HG03571 (cell line): ENCODE data around the gene TRRAP.

Source experiments
- ATAC-seq: cut with Tn5 transposase; IDR thresholded peaks from one replicate; pipeline ENCODE4 v1.9.1; 2021; ENCODE audit not compliant: unreplicated experiment

Gene TRRAP

DNA sequence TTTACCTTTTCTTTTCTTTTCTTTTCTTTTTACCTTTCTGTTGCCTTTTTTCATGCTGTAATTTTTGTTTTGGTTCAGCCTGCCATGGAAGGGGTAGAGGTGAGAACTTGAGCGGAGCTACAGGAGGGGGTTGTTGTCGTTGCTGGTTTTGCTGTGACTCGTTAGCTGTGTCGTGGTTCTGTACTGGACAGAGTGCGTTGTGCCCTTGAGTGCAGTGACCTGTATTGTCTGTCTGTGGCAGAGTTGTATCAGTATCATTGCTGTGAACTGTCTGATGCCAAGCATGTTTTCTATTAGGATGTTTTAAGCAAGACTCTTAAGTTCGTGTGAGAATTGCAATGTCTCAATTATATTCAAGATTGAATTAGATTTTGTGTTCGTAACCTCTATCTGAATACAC is 67.5 kb downstream of the TRRAP start:
- ATAC-seq: no peak

DNA sequence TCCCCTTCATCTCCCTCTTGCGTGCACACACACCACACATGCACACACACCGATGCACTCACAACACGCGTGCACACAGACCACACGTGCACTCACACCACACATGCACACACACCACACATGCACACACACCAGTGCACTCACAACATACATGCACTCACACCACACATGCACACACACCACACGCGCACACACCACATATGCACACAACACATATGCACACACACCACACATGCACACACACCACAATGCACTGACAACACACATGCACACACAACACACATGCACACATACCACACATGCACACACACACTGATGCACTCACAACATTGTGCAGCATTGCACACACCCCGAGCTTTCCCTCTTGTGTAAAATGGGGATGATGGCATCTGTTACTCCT is 68.1 kb downstream of the TRRAP start:
- no peak for ATAC-seq

DNA sequence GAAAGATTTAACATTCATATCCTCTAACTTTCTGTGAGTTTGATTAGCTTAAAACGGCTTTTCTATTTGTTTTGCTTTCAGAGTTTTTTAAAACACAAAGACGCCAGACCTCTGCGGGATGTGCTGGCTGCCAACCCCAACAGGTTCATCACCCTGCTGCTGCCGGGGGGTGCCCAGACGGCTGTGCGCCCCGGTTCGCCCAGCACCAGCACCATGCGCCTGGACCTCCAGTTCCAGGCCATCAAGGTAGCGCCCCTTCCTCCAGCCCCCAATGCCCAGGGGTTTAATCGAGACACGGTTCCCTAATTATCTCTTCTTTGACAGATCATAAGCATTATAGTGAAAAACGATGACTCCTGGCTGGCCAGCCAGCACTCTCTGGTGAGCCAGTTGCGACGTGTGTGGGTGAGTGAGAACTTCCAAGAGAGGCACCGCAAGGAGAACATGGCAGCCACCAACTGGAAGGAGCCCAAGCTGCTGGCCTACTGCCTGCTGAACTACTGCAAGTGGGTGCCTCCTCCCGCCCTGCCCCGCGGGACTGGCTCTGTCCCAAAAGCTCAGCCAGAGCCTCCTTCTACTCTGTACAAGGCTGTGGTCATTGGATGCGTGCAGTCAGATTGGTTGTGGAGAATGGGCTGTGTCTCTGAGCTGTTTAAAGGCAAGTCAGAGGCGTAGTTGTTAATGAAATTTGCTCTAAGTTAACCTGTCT is 71.2 kb downstream of the TRRAP start:
- no peak for ATAC-seq

DNA sequence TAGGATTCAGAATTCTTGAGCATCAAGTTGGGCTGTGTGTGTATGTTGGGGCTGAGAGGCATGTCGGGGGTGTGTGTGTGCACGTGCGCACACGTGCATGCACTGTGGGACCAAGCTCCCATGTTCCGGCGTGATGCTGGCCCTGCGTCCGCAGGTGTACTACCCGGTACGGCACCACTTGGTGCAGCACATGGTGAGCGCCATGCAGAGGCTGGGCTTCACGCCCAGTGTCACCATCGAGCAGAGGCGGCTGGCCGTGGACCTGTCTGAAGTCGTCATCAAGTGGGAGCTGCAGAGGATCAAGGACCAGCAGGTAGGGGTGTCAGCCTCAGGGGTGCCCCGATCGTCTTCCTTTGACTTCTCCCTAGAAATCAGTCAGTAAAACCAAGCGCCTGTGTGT is 77.7 kb downstream of the TRRAP start:
- no peak for ATAC-seq

DNA sequence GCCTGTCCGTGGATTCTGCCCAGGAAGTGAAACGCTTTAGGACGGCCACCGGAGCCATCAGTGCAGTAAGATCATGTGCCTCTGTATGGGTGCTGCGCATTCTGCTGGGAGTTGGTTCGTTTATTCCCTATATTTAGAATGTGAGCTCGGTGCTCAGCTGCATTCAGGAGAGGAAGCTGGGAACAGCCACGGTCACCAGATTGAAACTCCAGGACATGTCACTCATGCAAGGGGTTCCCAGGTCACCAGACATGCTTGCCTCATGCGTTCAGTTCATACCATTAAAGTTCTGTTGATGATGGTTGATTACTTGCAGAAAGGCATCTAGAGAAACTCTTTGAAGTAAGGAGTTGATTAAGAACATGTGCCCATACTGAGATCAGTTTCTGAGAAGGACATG is 78.1 kb downstream of the TRRAP start:
- ATAC-seq: no peak

DNA sequence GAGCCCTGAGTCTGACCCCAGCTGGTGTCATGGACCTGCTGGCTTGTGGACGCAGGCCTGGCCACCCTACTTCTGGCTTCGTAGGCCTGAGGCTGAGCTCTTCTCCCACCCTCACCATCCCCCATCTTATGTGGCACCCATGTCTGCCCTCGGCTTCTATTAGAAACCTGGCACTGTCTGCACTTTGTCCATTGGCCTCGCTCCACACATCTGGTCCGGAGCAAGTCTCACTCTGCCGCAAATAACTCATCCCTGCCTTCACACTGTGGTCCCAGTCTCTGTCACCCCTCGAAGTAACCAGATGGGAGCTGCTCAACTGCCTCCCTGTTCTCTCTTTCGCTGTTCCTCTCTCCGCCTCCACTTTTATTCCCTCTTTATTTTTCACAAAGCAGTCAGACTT is 78.6 kb downstream of the TRRAP start:
- no peak for ATAC-seq

DNA sequence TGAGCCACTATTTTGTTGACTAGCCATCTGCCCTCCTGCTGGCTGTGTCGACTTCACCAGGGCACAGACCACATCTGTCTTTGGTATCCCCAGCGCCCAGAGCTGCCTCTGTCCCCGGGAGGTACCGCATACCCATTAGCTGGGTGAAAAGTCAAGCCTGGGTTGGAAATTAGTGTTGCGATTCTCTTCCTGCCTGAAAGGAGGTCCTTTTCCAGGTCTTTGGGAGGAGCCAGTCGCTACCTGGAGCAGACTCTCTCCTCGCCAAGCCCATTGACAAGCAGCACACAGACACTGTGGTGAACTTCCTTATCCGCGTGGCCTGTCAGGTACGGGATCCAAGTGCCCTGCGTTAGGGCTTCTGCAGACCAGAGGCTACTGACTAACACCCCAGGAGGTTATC is 79.4 kb downstream of the TRRAP start:
- ATAC-seq: no peak

DNA sequence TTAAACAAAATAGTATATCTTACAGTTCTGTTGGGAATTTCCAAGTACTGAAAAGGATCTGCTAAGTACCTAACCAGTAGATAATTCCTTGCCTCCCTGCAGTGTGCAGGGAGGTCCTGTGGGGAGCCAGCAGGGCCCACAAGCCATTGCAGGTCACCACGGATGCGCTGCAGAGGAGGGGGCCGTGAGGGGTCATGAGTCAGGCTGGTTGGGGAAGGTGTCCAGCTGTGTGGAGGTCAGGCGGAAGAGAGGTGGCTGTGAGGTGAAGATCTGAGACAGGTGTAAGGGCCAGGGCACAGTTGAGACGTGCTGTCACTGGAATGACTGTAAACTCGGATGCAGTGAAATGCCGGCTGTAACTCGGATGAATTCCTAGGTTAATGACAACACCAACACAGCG is 80.6 kb downstream of the TRRAP start:
- ATAC-seq: no peak

DNA sequence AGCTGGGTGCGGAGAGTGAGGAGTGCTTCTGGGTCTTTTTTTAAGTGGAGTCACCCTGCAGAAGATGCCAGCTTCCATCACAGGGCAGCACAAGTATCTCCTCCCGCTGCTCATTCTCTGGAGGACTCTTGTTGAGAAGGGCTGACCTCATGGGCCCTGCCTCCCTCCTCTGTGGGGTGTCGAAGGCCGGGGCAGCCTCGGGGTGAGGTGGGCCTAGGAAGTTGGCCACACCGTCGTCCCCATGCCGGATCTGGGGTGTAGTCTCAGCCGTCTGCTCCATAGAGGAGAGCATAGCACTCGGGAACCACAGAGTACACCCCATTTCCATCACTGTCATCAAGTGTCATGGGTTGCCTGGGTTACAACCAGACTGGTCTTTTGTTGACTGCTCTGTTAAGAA is 85.0 kb downstream of the TRRAP start:
- no peak for ATAC-seq

DNA sequence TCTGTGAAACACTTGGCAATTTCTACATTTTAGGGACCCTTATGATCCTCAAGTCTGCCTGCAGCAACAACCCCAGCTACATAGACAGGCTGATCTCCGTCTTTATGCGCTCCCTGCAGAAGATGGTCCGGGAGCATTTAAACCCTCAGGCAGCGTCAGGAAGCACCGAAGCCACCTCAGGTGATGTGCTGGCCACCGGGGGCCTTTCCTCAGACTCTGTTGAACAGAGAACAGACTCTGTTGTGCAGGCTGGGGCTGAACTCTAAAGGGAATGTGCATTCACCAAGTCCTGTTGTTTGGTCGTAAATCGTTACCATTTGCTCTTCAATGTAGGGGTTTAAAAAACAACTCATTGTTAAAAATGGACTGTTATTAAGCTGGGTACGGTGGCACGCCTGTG is 86.3 kb downstream of the TRRAP start:
- ATAC-seq: no peak

DNA sequence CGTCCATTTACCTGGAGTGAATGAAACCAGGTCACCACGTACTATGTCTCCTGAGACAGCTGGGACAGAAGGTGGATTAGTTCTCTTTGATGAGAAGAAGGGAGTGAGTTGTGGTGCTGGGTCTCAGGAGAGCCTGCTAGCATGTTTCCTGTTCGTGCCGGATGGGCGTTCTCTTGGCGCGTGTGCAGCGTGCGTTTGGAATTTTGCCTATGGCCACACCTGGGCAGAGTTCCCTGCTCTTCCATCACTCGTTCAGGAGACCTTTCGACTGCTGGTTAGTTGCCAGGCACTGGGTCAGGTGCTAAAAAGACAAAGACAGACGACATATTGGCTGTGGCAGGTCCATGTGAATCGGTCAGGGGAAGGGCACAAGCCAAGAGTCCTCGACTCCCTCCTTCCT is 90.3 kb downstream of the TRRAP start:
- ATAC-seq: no peak

DNA sequence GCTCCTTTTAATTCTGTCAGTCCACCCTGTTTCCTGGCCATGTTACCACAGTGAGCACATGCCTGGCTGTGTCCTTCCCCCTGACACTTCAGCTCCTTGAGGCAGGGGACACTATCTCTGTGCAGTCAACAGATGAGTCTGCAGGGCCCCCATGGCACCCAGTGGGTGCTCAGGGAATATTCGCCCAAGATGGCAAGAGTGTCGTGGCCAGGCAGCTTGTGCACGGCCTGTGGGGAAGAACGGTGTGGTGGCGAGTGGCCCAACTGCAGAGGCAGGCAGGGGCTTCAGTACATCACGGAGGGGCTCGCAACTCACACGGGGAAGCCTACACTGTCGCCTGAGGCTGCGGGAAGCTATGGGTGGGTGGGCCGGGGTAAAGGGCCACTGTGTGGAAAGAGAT is 91.1 kb downstream of the TRRAP start:
- no peak for ATAC-seq

DNA sequence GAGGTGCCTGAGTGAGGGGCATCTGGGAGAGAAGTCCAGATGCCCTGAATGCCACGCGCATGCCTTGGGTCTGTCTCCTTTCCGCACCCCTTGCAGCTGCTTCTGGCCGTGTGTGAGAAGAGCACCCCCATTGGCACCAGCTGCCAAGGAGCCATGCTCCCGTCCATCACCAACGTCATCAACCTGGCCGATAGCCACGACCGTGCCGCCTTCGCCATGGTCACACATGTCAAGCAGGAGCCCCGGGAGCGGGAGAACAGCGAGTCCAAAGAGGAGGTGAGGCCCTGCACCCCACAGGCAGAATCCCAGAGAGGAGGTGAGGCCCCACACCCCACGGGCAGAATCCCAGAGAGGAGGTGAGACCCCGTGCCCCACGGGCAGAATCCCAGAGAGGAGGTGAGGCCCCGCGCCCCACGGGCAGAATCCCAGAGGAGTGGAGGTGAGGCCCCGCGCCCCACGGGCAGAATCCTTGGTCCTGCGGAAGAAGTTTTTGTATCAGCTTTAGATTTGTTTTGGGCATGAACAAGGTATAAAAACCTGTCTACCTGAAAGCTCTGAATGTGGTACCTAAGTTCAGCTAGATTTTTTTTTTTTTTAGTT is 91.8 kb downstream of the TRRAP start:
- ATAC-seq: no peak

DNA sequence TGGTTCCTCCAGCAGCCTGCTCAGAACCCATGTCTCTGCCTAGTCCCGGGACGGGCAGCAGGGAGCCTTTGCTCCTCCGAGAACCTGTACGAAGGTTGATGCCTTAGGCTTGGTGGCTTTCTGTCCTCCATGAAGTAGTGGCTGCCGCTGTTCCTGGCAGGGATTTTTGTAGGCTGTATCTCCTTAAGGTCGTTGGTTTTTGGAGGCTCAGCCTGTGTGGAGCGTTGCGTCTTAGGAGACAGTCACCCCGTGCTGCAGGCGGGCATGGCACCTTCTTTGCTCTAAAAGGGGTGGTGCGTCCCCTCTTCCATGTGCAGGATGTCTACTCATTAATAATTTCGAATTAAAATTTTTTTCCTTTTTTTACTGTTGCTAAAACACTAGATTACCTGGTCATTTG is 92.5 kb downstream of the TRRAP start:
- no peak for ATAC-seq

DNA sequence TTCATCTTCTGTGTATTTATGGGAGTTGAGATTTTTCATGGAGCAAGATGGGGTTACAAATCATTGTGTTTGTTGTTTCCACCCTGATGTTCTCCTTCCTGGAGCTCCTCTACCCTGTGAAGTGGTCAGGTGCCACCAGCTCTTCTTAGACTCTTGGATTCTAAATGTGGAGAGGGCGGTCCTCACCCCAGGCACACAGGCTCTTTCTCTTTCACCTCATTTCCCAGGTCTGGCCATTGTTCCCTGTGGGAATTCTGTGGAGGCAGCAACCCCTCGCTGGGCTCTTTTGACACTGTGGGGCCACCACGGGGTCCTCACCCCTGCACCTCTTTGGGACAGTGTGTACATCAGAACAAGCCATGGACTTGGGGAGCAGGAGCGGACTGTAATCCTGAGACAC is 95.9 kb downstream of the TRRAP start:
- ATAC-seq: no peak

DNA sequence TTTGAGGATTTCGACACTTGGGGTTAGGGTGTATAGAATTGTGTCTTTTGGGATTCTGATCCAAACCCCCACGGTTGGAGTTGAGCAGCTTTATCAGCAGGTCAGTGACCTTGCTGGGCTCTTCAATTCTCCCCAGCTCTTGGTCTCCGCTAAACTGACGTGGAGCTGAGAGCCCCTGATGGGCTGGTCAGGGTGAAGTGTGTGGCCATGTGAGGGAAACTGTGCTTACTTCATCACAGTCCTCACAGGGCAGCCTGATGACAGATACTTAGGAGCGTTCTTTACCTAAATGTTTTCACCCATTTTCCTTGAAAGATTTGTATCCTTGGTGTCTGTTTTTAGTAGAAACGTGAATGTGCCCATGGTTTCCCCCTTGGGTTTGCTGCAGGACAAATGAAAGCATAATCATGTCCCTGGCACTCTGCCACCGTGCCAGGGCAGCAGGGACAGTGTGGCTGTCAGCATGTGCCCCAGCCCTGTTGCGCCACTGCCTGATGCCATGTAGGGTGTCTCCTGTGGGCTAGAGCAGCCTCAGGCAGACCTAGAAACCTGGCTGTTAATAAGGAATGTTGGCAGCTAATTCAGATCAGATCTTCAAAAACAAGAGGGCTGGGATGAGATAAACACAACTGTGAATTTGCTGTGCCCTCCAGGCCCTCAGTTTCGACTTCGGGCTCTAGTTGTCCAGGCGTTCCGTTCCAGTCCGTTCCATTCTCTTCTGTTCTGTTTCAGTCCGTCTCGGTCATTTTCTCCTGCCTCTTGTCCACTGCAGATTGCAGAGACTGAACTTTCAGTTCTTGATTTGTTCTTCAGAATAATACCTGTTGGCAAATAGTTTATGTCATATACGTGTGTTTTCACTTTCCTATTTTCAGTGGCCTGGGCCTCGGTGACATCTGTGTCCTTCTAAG is 96.8 kb downstream of the TRRAP start:
- no peak for ATAC-seq

DNA sequence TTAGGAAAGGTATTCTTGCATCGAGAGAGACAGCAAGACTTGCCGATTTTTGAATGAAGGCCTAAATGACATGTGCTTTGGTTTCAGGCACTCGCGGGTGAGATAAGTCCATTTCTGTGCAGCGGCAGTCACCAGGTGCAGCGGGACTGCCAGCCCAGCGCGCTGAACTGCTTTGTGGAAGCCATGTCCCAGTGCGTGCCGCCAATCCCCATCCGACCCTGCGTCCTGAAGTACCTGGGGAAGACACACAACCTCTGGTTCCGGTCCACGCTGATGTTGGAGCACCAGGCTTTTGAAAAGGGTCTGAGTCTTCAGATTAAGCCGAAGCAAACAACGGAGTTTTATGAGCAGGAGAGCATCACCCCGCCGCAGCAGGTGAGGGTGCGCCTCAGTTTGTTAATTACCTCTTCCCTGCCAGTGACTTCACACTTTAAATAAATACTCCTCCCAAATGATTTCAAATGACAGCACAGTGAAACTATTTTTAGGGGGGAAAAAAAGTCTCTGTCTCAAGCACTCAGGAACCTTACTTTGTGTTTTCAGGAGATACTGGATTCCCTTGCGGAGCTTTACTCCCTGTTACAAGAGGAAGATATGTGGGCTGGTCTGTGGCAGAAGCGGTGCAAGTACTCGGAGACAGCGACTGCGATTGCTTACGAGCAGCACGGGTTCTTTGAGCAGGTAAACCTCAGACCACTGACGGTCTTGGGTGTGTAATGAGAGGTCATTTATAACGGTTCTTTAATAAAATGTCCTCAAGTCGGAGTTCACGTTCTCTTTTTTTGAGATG is 98.3 kb downstream of the TRRAP start:
- ATAC-seq: no peak

DNA sequence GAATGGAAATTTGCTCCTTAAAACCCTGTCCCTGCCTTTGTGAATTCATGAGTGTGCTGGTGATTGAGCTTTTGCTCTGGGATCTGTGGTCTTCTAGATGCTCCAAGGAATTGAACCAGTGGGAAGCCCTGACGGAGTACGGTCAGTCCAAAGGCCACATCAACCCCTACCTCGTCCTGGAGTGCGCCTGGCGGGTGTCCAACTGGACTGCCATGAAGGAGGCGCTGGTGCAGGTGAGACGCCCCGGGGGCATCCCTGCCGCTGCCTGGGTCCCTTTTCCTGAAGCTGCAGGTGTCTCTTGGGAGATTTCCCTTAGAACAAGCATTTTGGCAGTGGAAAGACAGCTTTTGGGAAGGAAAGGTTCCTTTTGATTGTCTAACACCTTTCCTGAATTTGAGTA is 100.3 kb downstream of the TRRAP start:
- ATAC-seq: no peak

DNA sequence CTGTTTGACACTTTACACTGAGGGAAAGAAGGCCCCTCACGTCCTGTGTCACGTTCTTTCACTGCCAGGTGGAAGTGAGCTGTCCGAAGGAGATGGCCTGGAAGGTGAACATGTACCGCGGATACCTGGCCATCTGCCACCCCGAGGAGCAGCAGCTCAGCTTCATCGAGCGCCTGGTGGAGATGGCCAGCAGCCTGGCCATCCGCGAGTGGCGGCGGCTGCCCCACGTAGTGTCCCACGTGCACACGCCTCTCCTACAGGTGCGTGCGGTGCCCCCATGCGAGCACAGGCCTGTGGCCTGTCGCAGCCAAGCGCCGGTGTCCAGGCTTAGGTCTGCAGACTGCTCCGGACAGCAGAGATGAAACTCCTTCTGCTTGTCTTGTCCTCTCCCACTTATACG is 103.4 kb downstream of the TRRAP start:
- no peak for ATAC-seq

DNA sequence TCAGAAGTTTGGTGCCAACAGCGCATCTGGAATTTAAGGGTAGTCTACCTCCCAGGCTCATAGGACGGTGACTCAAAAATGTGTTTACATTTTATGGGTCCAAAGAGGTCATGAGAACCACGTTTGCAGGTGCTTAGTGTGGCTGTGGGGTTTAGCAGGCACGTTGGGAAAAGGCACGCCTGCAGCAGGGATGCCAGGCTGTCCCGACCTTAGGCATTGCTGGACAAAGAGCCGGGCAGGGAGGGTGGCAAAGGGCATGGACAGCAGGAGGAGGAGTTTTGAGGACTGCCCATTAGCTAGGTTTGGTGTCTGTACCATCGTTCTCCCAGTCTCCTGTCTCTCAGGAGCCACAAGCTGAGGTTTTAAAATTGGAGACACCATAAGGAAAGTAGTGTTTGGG is 104.4 kb downstream of the TRRAP start:
- no peak for ATAC-seq

DNA sequence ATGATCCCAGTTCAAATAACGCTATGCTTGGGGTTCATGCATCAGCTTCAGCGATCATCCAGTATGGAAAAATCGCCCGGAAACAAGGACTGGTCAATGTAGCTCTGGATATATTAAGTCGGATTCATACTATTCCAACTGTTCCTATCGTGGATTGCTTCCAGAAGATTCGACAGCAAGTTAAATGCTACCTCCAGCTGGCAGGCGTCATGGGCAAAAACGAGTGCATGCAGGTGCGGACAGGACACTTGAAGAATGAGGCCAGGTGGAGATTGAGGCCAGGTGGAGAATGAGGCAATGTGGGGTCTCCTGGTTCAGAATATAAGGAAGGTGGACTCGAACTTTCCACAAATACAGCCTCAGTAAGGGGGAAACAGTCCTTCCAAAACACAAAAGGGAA is 105.8 kb downstream of the TRRAP start:
- no peak for ATAC-seq
